Tongue (tissue), 2 donors: ENCODE results near the gene RANGAP1. TPM values are rescaled to one million over a fixed set of nuclear protein-coding genes. Genes with fewer than 3 reads are reported as not detected.

Source experiments
- DNase-seq: peaks from one replicate; pipeline ENCODE4 v3.0.0-alpha.2; 2015
- total RNA-seq: library from RNA; depleted of rRNA; stranded (reverse); fragments of >200 nt; gene quantifications from one replicate; pipeline ENCODE4 v1.2.3, GENCODE V29; 2014

The RANGAP1 gene
- total RNA-seq, 1 donor from 2014 or later = 30.4 TPM

DNA sequence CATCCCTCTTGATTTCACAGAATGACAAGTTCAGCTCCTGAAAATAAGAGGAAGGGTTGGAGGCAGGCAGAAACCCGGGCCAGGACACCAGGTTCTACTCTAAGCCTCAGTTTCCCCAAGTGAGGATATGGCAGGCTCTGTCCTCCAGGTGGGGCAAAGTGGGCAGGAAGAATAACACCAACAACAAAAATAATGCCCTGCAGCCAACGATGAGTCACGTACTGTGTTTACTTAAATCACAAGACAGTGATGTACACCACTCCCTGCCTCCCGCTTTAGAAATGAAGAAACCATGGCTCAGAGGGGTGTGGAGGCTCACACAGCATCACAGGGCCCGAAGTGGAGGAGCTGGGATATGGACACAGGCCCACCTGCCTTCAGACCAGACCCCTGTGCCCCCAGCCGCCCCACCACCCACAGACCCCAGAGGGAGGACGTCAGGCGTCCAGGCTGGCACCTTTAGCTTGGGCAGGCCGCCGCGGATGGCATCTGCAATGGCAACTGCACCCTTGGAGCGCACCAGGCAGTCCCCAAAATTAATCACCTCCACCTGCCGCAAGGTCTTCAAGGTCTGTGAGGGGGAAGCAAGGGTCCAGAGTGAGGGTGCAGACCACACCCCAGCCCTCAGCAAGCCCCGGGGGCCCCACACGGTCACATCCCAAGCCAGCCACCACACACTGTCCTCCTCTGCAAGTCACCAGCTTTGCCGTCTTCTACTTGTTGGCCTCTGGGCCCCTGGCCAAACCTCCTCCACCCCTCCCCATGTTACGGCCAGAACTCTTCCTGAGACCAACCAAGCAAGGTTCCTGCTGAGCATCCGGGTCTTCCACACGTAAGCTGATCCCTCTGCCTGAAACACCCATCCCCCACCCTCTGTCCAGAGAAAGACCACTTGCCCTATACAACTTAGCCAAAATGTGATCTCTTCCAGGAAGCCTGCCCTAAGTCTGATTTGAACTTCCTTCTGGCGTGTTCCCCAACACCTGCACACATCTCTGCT, 29.4 kb downstream of the RANGAP1 start:
- peak; percentile 25 for DNase-seq

DNA sequence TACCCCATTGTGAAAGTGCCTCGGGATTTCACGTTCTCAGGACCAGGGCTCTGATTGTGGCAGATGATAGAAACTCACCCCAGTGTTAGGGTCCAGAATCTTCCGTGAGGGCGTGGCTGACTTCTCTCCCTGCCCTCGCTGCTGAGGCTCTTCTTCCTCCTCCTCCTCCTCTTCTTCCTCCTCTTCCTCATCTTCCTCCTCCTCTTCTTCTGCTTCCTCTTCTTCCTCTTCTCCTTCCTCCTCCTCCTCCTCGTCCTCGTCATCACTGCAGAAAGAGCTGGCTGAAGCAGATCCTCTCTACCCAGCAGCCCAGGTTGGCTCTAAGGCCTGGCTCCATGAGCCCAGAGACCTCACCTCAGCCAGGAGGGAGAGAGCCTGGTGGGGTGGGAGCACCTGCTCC, 31.8 kb downstream of the RANGAP1 start:
- DNase-seq = no peak

DNA sequence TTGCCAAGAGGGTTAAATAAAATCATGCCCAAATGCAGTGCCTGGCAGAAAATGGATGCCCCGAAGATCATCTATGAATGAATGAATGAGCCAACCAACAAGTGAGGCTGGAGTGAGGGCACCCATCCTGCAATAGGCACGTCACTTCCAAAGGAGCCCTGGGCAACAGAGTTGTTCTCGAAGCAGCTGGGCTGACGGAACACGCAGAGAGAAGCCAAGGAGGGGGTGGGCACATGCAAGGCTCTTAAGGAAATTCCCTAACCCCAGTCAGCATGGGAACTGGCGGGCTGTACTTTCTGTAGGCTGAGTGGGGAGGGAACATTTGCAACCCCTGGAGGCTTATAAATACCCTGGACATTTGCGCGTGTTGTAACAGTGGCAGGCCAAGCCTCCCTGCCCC, 33.6 kb downstream of the RANGAP1 start:
- DNase-seq = no peak

DNA sequence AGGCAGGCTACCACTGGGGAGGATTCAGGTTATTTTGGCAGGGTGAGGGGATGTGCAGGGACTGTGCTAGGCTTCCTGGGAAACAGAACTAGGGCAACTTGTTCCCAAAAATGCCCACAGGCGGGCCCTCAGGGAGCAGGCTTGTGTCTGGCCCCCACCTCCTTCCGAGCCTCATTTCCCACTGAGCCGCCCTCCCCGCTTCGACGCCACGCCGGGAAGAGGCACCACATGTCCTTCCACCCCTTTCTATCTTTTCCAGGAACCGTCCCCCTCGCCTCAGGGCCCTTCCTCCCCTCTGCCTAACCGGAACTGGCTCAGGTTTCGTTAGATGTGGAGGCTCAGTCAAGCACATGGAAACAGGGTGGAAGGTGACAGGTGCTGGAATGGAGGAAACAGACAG, 35.9 kb downstream of the RANGAP1 start:
- no peak for DNase-seq

DNA sequence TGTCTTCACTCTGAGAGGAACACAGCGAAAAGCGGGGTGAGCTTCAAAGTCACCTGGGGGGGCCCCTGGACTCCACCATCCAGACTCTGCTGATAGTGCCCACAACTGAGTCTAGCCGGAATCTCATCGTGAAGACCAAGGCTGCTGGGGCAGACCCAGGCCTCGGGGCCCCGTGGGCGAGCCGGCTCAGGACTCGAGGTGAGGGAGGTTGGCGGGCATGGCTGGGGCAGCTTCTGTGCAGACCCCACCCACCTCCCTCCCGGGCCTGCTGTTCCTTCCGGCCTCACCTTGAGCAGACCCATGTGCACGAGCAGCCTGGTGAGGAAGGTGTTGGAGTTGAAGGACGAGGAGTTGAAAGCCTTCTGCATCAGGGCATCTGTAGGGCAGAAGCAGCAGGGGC, 36.5 kb downstream of the RANGAP1 start:
- DNase-seq = no peak

DNA sequence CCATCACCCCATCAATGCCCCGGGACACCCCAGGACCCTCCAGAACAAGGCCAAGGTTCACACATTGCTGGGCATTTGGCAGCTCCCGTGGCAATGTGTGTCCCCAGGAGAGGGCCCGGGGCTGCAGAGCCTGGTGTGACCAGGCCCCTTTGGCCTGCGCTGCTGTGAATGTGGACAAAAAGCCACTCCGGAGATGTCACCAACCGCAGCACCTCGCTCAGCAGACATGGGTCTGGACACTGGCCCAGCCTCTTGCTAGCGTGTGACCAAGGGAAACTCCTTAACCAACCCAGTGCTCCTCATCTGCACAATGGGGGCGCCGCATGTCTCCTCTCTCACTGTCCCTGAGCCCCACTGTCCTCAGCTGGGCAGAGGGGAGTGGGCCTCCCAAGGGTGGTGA, 37.2 kb downstream of the RANGAP1 start:
- DNase-seq = no peak

DNA sequence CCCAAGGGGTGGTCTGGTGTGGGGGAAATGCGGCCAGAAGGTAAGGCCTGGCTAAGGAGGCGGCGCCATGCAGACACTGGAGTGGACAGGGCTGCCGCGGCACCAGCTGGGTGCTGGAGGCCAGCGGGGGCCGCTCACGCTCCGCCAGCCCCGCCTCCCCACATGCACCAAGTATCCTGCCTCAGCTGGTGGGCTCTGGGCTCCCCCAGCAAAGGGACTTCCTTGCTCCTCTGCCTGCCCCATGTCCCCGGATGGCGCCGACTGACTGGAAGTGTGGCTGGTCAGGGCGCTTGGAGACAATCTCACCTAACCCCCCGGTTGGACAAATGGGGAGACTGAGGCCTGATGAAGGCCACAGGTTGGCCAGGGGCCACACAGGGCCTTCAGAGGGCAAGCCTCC, 37.7 kb downstream of the RANGAP1 start:
- DNase-seq = no peak

DNA sequence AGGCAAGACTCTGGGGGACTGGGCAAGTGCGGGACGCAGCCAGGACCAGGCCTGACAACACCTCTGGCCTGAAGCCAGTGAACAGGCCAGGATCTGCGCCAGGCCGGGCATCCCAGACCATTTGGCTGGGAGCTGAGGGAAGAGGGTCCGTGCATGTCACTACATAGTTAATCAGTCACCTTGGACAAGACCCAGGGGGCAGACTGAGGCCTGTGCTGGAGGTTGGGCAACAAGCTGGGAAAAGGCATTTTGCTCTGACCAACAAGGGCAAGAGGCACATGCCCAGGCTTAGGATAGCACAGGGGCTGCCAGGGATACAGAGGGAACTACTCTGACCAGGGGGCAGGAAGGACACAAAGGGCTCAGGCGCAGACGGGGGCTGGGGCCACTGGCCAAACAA, 38.3 kb downstream of the RANGAP1 start:
- no peak for DNase-seq

DNA sequence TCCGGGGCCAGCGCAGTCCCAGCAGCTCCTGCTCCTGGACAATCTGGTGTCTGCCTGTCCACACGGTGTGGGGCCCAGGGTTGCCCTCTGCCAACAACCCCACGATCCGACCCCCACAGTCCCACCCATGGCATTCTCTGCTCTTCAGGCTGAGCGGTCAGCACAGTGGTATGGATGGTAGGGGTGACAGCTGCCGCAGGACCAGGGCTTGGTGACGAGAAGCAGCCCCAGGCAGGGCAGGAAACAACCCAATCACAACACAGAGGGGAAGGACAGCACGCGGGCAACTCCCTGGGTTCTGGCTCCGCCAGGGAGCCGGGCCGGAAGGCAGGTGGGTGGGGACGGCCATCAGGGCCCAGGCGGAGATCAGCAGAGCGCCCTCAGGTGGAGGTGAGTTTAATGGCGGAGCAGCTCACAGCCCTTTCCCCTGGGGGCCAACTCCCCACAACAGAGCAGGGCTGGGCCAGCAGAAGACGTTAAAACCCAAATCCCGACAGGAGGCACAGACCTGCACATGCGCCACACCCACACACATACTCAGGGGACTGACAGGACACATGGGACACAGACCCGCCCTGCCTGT, 40.0 kb downstream of the RANGAP1 start:
- DNase-seq = no peak

DNA sequence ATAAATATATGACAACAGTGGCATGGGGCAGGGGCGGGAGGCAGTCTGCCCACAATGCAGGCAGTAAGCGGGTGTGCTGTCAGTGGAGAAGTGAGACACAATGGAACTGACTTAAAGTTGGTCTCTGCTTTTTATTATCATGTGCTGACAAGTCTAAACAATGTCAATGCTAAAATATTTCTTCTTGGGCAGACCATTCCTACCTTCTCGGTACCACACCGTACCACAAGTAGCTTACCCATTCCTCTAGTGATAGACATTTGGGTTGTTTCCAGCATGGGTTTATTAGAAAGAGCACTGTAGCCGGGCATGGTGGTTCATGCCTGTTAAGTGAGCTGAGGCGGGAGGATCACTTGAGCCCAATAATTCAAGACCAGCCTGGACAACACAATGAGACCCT, 42.6 kb downstream of the RANGAP1 start:
- DNase-seq = no peak

DNA sequence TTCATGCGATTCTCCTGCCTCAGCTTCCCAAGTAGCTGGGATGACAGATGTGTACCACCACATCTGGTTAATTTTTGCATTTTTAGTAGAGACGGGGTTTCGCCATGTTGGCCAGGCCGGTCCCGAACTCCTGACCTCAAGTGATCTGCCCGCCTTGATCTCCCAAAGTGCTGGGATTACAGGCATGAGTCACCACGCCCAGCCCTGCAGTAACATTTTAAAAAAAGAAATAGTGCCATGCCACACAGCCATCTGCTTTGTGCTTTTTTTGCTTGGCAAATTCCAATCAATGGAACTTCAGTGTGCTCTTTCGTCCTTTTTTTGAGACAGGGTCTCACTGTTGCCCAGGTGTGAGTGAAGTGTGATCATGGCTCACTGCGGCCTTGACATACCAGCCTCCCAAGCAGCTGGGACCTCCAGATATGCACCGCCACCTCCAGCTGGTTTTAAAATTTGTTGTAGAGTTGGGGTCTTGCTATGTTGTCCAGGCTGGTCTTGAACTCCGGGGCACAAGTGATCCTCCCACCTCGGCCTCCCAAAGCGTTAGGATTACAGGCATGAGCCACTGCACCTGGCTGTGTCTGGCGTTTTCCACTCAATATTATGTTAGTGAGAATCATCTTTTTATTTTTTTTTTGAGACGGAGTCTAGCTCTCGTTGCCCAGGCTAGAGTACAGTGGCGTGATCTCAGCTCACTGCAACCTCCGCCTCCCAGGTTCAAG, 43.4 kb downstream of the RANGAP1 start:
- DNase-seq = no peak

DNA sequence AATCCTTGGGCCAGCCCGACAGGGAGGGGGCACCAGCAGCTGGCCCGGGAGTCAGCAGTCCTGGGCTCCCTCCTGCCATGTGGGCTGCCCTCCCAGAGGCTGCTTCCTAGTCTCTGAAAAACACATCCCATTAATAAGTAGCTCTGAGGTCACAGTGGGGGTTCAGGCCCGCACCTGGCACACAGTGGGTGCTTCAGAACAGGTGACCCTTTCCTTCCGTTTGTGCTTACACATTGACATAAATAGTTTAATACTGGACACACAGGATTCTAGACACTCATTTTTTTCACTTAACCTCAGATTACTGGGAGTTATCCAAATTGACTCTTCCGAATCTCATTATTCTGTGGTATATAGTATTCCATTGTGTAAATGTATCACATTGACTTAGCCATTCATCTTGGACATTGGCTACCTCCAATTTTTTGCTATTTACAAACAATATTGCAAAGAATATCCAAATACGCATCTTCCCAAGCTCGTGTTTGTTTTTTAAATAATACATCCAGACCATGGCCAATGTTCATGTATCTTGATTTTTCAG, 44.8 kb downstream of the RANGAP1 start:
- no peak for DNase-seq

DNA sequence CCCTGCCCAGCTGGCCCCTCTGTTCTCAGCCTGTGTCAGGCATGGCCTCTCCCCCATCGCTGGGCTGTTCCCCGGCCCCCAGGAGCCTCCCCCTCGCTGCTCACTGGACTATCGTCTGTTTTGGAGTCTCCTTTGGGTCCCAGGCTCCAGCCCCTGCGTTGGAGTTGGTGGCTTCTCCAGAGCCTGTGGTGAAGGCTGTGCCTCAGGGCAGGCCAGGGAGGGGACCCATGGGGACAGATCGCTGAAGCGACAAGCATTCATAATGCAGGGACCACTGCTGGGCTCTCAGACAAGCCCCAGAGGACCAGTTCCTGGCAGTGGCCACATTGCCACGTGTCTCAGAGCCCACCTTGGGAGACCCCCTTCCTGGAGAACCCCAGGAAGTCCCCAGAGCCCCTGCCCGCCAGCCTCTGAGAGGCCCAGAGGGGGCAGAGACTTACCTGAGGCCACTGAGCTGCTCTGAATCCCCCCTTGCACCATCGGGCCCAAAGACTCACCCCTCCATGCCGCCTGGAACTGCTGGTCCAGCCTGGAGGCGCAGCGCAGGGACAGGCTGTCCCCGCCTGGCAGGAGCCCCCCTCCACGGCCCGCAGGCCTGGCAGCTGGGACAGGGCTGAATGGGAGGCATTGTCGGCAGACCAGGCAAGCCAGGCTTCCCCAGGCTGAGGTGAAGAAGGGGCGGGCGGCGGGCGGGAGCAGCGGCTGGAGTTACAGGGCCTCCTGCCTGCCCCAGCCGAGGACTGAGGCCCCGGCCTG, 45.4 kb downstream of the RANGAP1 start, which contains the start of gene CHADL:
CHADL (minus strand) TSS at position 555 of the 756 bp plus-strand sequence; CDS start at position 505, 50 bp downstream.
- DNase-seq = peak; percentile 79

DNA sequence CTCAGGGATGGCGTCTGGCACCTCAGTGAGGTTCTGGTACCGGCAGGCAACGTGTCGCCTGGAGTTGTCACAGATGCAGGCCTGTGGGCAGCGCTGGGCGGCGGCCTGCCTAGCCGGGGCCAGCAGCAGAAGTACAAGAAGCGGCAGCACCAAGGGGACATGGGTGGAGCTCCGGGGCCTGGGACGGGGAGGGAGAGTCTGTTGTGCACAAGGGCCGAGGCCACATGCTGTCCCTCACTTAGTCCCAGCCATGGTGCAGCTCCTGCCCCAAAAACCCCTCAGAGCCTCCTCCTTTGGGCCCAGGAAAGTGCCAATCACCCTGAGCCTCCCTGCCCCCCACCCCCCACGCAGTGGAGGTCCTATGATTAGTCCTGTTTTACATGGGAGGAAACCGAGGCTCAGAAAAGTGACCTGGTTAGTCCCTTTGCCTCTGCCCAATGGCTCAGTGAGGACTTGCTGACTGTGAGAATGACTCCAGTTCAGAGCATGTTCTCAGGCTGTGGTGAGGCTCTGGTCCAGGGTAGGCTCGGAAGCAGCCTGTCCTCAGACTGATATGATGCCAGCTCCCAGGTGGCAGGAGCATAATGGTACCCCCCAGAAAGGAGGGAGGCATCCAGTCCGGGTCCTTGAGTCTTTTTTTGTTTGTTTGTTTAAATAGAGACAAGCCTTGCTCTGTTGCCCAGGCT, 46.4 kb downstream of the RANGAP1 start:
- DNase-seq = no peak

DNA sequence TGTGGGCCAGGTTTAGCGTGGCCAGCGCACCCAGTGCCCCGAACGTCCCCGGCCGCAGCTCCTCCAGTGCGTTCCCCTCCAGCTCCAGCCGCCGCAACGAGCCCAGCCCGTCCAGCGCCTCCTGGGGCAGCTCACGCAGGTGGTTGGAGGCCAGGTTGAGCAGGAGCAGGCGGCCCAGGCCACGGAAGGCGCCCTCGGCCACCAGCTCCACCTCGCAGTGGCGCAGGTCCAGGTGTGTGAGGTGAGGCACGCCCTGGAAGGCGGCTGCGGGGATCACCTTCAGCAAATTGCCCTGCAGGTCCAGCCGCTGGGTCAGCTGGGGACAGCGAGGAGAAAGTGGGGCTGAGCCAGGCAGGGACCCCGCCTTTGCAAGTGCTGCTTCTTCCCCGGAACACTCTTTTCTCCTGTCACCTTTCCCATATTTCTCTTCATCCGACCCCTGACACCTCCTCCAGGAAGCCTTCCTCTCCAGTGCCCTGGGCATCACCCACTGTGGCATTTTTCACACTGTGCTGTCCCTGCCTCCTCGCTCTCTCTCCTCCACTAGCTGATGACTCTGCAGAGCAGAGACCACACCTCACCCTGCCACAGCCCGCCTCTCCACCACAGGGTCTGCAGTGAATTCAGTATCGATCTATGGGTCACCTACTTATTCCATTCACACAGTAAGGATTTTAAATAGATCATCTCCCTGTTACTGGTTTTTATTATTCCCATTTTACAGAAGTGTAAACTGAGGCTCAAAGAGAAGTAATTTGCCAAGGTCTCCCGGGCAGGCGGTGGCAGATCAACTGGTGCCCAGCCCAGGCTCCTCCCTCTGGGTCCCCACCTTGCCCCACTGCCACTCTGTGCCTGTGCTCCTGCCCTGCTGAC, 47.2 kb downstream of the RANGAP1 start:
- DNase-seq = no peak

DNA sequence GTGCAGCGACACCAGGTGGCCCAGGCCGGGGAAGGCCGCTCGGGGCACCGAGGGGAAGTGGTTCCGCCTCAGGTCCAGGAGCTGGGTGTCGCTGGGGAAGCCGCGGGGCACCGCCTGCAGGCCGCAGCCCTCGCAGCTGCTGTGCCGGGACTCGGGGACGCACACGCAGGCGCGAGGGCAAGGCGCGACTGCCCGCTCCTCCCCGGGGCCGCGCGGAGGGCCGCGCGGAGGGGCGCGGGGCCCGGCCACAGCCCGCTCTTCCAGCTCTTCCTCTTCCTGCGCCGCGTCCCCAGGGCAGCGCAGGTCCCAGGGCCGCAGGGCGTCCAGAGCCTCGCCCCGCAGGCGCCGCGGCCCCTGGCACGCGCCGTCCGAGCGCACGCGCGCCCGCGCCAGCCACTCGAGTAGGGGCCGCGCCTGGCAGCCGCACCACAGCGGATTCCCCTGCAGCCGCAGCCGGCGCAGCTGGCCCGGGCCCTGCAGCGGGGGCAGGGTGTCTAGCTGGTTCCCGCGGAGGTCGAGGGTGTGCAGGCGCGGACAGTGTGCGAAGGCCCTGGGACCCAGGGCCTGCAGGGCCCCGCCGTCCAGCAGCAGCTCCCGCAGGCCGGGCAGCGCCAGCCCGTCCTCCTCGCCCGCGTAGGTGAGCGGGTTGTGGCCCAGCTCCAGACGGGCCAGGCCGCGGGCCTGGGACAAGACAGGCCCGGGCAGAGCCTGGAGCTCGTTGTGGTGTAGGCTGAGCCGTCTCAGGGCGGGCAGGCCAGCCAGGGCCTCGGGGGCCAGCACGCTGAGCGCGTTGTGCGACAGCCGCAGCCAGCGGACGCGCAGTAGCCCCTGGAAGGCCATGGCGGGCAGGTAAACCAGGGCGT, 48.0 kb downstream of the RANGAP1 start:
- peak; percentile 76 for DNase-seq

DNA sequence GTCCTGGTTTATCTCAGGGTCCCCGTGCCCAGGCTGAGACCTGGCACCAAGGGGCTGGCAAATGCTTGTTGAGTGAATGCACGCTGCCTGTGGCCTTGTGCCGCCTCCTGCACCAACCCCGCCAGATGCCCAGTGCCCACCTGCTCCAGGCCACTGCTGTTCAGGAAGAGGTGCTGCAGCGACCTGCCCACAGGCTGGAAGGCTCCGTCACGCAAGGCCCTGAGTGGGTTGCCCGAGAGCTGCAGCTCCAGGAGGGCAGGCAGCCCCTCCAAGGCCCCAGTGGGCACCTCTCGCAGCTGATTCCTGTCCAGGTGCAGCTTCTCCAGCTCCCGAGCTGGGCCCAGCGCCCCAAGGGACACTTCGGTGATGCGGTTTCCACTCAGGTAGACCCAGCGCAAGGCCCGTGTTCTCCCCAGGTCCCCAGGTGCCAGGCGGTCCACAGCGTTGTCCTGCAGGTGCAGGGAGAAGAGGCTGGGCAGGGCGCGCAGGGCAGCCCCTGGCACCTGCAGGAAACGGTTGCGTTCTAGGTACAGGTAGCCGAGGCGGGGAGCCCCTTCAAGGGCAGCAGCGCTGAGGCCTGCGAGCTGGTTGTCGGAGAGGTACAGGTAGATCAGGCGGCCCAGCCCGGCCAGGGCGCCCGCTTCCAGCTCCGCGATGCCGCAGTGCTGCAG, 48.8 kb downstream of the RANGAP1 start:
- no peak for DNase-seq
